Gastroesophageal sphincter (tissue), 4 donors: ENCODE measurements around the gene PTMS. TPM values are rescaled to one million over a fixed set of nuclear protein-coding genes. Genes with fewer than 3 reads are reported as not detected.

Source experiments
- ATAC-seq: fragments of 150-250 bp; one replicate; pipeline ENCODE4 v1.9.1; 2016; ENCODE audit warnings: mild to moderate bottlenecking, moderate library complexity
- H3K27ac ChIP-seq, 4 donors: fragments of 200-600 bp; sonication (generic) in 3 of 4; 1 replicate in 3 of 4; 2 replicates in 1 of 4; pipeline ENCODE4 v1.5.1; 2016 to 2019
- H3K27me3 ChIP-seq: fragments of 200-600 bp; sonication (generic); one replicate; pipeline ENCODE4 v1.5.1; 2019
- H3K36me3 ChIP-seq, 2 donors: fragments of 200-600 bp; sonication (generic); one replicate each; pipeline ENCODE4 v1.5.1; 2019; ENCODE audit warnings: control low read depth in 1 of 2
- H3K4me1 ChIP-seq, 3 donors: fragments of 200-600 bp; sonication (generic); 1 replicate in 2 of 3; 2 replicates in 1 of 3; pipeline ENCODE4 v1.5.1; 2016 to 2019; ENCODE audit warnings: control low read depth in 2 of 3
- H3K4me3 ChIP-seq, 2 donors: fragments of 200-600 bp; sonication (generic); one replicate each; pipeline ENCODE4 v1.5.1; 2019; ENCODE audit warnings: mild to moderate bottlenecking in 1 of 2, moderate library complexity in 1 of 2
- H3K9me3 ChIP-seq, 3 donors: fragments of 200-600 bp; sonication (generic); one replicate each; pipeline ENCODE4 v1.5.1; 2017 to 2019; ENCODE audit warnings: control low read depth in 2 of 3
- EP300 ChIP-seq: sonication (generic); formaldehyde crosslinking; IDR thresholded peaks from one replicate; pipeline ENCODE4 v1.6.1; 2017; ENCODE audit warnings: antibody characterized with exemption, mild to moderate bottlenecking
- POLR2A ChIP-seq, 2 donors: fragments of 450-650 bp; IDR thresholded peaks; one replicate each; pipeline ENCODE4 v1.6.1; 2017; ENCODE audit warnings: antibody characterized with exemption in 2 of 2, mild to moderate bottlenecking in 2 of 2, moderate library complexity in 1 of 2
- POLR2AphosphoS5 ChIP-seq: sonication (generic); formaldehyde crosslinking; IDR thresholded peaks from one replicate; pipeline ENCODE4 v1.6.1; 2017; ENCODE audit warnings: antibody characterized with exemption
- WGBS, 2 donors: methylation state at CpG; one replicate each; pipeline ENCODE4 v1.1.5; 2018; ENCODE audit warnings: low coverage in 1 of 2; 5-methylcytosine and 5-hydroxymethylcytosine counted together
- total RNA-seq, 4 donors: library from RNA; depleted of rRNA; stranded (reverse); fragments of >200 nt; gene quantifications; one replicate each; pipeline ENCODE4 v1.1.0, GENCODE V29; 2016
- TF ChIP-seq, protein P1 (sequence below), 4 experiments: fragments of 200-600 bp in 2 of 4; fragments of 450-650 bp in 2 of 4; sonication (generic) in 1 of 4; IDR thresholded peaks; one replicate each; pipeline ENCODE4 v1.5.1; 2017 to 2019; ENCODE audit warnings: antibody characterized with exemption in 4 of 4, mild to moderate bottlenecking in 2 of 4, moderate library complexity in 2 of 4

PTMS gene
- total RNA-seq, 4 donors from 2014 or later = 259 to 516 (median 325) TPM

DNA sequence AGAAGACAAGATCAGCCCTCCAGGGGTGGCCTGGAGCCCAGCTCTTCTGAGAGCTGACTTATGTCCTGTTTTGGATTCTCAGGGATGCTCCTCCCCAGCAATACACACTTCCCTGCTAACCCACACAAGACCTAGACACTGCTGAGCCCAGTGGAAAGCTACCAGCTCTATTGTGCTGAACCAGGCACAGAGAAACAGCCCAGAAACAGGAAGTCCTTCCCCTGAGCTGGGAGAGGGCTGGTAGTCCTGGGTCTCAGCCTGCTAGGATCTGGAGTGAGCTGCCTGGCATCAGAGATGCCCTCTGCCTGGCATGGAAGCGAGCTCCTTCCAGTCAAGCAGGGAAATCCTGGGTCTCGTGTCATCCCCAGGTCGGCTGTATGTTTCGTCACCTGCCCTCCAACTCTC is 4.9 kb downstream of the PTMS start:
- peaks cover 0 to 72% (median 44%) of the 10 kb centered on the region in 3 donors for H3K4me1 ChIP-seq

DNA sequence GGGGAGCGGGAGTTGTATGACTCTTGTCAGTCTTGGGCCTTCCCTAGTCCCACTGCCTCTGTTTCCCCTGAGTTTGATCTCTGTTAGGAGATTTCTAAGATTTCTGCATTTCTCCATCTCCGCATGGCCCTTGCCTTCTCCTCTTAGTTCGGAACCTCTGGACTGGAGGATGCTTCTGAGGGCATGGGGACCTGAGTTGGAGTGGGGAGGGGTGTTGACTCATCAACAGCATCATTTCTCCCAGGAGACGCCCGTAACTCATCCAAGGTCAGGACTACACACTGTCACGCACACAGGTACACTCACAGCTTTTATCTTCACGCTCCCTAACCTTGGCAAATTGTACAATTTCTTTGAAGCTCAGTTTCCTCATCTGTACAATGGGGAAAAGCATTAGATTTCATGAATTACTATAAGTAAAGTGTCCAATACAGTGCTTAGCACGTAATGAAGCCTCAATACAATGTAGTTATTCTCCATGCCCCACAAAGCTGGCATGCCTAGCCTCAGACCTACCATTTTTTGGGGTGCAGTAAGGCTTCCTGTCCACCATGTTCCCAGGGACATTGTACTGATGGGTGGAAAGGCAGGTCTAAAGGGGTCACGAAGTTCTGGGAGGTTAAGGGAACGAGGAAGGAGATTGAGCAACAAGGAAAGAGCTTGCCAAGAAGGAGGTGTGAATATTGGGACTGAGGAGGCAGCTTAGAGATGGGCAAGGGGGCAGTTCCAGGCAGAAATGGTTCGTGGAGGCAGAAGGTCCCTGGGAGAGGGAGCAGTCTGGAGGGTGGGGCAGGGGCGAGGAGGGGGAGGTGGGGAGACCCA is 5.6 kb downstream of the PTMS start:
- Histone ChIP-seq H3K36me3 (peaks cover 0 to 26% of the 10 kb centered on the region in 2 donors), H3K27ac (peak overlapping the region in 3 of 4 donors; percentile 97 to 99 (median 97)), H3K4me3 (peak overlapping the region in 1 of 2 donors; percentile 42), H3K9me3 (no peaks in the 10 kb centered on the region), H3K4me1 (peaks cover 0 to 72% (median 44%) of the 10 kb centered on the region in 3 donors), H3K27me3 (no peaks in the 10 kb centered on the region)
- no peak for TF ChIP-seq EP300
- TF ChIP-seq POLR2AphosphoS5 = peak; percentile 32
- TF ChIP-seq POLR2A (IDR thresholded peaks at IDR 0.05) = no peak
- TF ChIP-seq, protein P1, sequence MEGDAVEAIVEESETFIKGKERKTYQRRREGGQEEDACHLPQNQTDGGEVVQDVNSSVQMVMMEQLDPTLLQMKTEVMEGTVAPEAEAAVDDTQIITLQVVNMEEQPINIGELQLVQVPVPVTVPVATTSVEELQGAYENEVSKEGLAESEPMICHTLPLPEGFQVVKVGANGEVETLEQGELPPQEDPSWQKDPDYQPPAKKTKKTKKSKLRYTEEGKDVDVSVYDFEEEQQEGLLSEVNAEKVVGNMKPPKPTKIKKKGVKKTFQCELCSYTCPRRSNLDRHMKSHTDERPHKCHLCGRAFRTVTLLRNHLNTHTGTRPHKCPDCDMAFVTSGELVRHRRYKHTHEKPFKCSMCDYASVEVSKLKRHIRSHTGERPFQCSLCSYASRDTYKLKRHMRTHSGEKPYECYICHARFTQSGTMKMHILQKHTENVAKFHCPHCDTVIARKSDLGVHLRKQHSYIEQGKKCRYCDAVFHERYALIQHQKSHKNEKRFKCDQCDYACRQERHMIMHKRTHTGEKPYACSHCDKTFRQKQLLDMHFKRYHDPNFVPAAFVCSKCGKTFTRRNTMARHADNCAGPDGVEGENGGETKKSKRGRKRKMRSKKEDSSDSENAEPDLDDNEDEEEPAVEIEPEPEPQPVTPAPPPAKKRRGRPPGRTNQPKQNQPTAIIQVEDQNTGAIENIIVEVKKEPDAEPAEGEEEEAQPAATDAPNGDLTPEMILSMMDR (IDR thresholded peaks at IDR 0.05) = peak in 2 of 4 experiments; percentile 9 to 24
- peak; percentile 22 for ATAC-seq
- 62 to 72% methylated on average over 8 of the region's 12 CpGs for WGBS, 2 donors

More for the DNA sequence above, 4.9 kb downstream of the PTMS start:
- ATAC-seq = no peak
- 60% methylated on average over 1 of the region's 4 CpGs; no CpG with 5 or more reads in 1 of the 2 donors for WGBS, 2 donors
- H3K27me3 ChIP-seq = no peaks in the 10 kb centered on the region
- H3K4me3 ChIP-seq = no peak overlapping the region
- no peak for TF ChIP-seq EP300
- H3K9me3 ChIP-seq = no peaks in the 10 kb centered on the region
- H3K36me3 ChIP-seq = peaks cover 0 to 26% of the 10 kb centered on the region in 2 donors
- H3K27ac ChIP-seq = peak overlapping the region in 3 of 4 donors; percentile 97 to 99 (median 97)

DNA sequence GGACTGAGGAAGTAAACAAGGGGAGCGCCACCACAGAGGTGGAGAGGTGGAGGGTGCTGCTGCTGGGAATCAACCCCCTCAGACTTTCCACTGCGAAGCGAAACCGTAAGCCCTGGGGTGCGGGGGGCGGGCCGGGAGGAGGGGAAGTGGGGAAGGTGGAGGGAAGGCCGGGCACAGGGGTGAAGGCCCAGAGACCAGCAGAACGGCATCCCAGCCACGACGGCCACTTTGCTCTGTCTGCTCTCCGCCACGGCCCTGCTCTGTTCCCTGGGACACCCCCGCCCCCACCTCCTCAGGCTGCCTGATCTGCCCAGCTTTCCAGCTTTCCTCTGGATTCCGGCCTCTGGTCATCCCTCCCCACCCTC is 6.2 kb downstream of the PTMS start, which contains the start of gene LAG3:
TSS of gene LAG3 (plus strand) at position 190 of the 365 bp plus-strand sequence. CDS start 333 bp downstream, outside the sequence.
- Histone ChIP-seq H3K27ac (peak within 1 kb of the TSS in 3 of 4 donors; percentile 97 to 99 (median 97)), H3K4me1 (peaks cover 0 to 73% (median 44%) of the 10 kb centered on the region in 3 donors), H3K27me3 (no peaks in the 10 kb centered on the region), H3K9me3 (no peaks in the 10 kb centered on the region), H3K36me3 (peaks cover 0 to 26% of the 10 kb centered on the region in 2 donors), H3K4me3 (peak within 1 kb of the TSS in 1 of 2 donors; percentile 42)
- TF ChIP-seq POLR2AphosphoS5 (no peak), POLR2A (IDR thresholded peaks at IDR 0.05) (no peak), EP300 (no peak)
- TF ChIP-seq, protein P1 (IDR thresholded peaks at IDR 0.05) = no peak
- WGBS, 2 donors = 34 to 59% methylated on average over 5 to 7 of the region's 15 CpGs
- ATAC-seq = peak; percentile 3

DNA sequence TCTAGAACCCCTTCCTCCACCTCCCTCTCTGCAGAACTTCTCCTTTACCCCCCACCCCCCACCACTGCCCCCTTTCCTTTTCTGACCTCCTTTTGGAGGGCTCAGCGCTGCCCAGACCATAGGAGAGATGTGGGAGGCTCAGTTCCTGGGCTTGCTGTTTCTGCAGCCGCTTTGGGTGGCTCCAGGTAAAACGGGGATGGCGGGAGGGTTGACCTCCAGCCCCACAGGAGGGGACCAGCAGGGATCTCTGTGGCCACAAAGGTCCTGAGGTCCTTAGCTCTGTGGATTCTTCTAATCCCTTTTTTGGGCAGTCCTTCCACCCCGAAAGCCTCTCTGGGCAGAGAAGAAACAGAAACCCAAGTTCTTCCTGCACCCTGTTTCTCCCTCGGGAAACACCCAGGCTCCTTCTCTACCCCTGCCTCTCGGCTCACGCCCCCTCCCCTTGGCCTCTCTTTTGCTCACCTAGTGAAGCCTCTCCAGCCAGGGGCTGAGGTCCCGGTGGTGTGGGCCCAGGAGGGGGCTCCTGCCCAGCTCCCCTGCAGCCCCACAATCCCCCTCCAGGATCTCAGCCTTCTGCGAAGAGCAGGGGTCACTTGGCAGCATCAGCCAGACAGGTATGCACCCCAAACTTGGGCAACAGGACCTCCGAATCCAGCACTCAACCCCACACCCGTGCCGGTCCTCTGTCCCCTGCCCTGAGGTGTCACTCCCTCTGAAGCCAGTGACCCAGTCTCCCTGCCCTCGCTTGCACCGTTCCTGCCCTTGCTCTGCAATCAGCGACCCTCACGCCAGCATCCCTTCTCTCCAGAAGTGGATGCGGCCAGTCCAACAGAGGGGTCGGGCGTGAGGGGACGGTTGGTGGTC is 6.8 kb downstream of the PTMS start:
- WGBS, 2 donors = 82% methylated on average over 4 of the region's 21 CpGs; no CpG with 5 or more reads in 1 of the 2 donors
- no peaks in the 10 kb centered on the region for H3K9me3 ChIP-seq
- H3K27me3 ChIP-seq = no peaks in the 10 kb centered on the region
- peaks cover 0 to 26% of the 10 kb centered on the region in 2 donors for H3K36me3 ChIP-seq
- peaks cover 0 to 73% (median 43%) of the 10 kb centered on the region in 3 donors for H3K4me1 ChIP-seq
- peak overlapping the region; percentile 1 to 42 for H3K4me3 ChIP-seq
- no peak for ATAC-seq
- TF ChIP-seq POLR2AphosphoS5 (no peak), POLR2A (IDR thresholded peaks at IDR 0.05) (no peak), EP300 (no peak)
- TF ChIP-seq, protein P1 (IDR thresholded peaks at IDR 0.05) = no peak
- H3K27ac ChIP-seq = peak overlapping the region in 3 of 4 donors; percentile 97 to 99 (median 97)
